Measurements from ENCODE around the gene MUC7. TPM values are rescaled to one million over a fixed set of nuclear protein-coding genes. Genes with fewer than 3 reads are reported as not detected.

Gene MUC7
- polyA plus RNA-seq, 3 donors = 0.09 to 0.13 TPM; not detected in 1

Other genes with a start within 250 kb of the MUC7 start
- under 1 TPM; 0.31 to 0.68 (median 0.56) TPM for gene FDCSP, start 246.1 kb upstream of the MUC7 start, polyA plus RNA-seq (ENCODE audit: insufficient read length in 3 of 3)
- gene CSN3, start 229.6 kb upstream of the MUC7 start, polyA plus RNA-seq (ENCODE audit: insufficient read length in 3 of 3) = not detected
- under 1 TPM in 2 of 3 donors, not detected in 1; 0.06 to 0.22 TPM for gene CABS1, start 137.2 kb upstream of the MUC7 start, polyA plus RNA-seq (ENCODE audit: insufficient read length in 3 of 3)
- not detected for gene SMR3A, start 111.4 kb upstream of the MUC7 start, polyA plus RNA-seq (ENCODE audit: insufficient read length in 3 of 3)
- not detected for gene SMR3B, start 89.1 kb upstream of the MUC7 start, polyA plus RNA-seq (ENCODE audit: insufficient read length in 3 of 3)
- not detected for gene OPRPN, start 74.3 kb upstream of the MUC7 start, polyA plus RNA-seq (ENCODE audit: insufficient read length in 3 of 3)
- not detected for gene AMTN, start 46.4 kb downstream of the MUC7 start, polyA plus RNA-seq (ENCODE audit: insufficient read length in 3 of 3)
- 1 to 10 TPM; 1.0 to 1.8 (median 1.6) TPM for gene AMBN, start 120.1 kb downstream of the MUC7 start, polyA plus RNA-seq (ENCODE audit: insufficient read length in 3 of 3)
- 1 to 10 TPM; 4.4 to 7.2 (median 5.2) TPM for gene ENAM, start 156.5 kb downstream of the MUC7 start, polyA plus RNA-seq (ENCODE audit: insufficient read length in 3 of 3)
- gene JCHAIN, start 194.3 kb downstream of the MUC7 start, polyA plus RNA-seq (ENCODE audit: insufficient read length in 3 of 3) = 1 to 10 TPM in 1 of 3 donors, under 1 TPM in 2; 0.31 to 1.1 (median 0.64) TPM
- 10 to 100 TPM; 42.2 to 49.4 (median 48.2) TPM for gene UTP3, start 216.3 kb downstream of the MUC7 start, polyA plus RNA-seq (ENCODE audit: insufficient read length in 3 of 3)
- 100 to 1,000 TPM in 2 of 3 donors, 10 to 100 TPM in 1; 93.1 to 186 (median 178) TPM for gene RUFY3, start 249.8 kb downstream of the MUC7 start, polyA plus RNA-seq (ENCODE audit: insufficient read length in 3 of 3)

Data from renal pelvis (tissue), 3 donors.